Esophagus muscularis mucosa (tissue), 4 donors: ENCODE measurements around the gene SCUBE2. TPM values are rescaled to one million over a fixed set of nuclear protein-coding genes. Genes with fewer than 3 reads are reported as not detected.

Experiments used
- DNase-seq: peaks from one replicate; pipeline ENCODE4 v3.0.0-alpha.2; 2017; ENCODE audit errors: extremely low spot score
- H3K27ac ChIP-seq, 4 donors: fragments of 200-600 bp; sonication (generic); replicated peaks in 1 of 4; 1 replicate in 3 of 4; 2 replicates in 1 of 4; pipeline ENCODE4 v1.5.1; 2016 to 2019; ENCODE audit warnings: mild to moderate bottlenecking in 1 of 4
- H3K27me3 ChIP-seq, 4 donors: fragments of 200-600 bp; sonication (generic); one replicate each; pipeline versions ENCODE4 v1.5.1 to v1.6.0; 2016 to 2019
- H3K36me3 ChIP-seq, 4 donors: fragments of 200-600 bp; sonication (generic); one replicate each; pipeline ENCODE4 v1.5.1; 2016 to 2019
- H3K4me1 ChIP-seq, 4 donors: fragments of 200-600 bp; sonication (generic); one replicate each; pipeline ENCODE4 v1.5.1; 2016 to 2019
- H3K4me3 ChIP-seq, 4 donors: fragments of 200-600 bp; sonication (generic); 1 replicate in 2 of 4; 2 replicates in 2 of 4; pipeline ENCODE4 v1.5.1; 2016 to 2019; ENCODE audit warnings: mild to moderate bottlenecking in 4 of 4, moderate library complexity in 1 of 4
- H3K9me3 ChIP-seq, 4 donors: fragments of 200-600 bp; sonication (generic); 1 replicate in 3 of 4; 2 replicates in 1 of 4; pipeline ENCODE4 v1.5.1; 2016 to 2019
- EP300 ChIP-seq: sonication (generic); formaldehyde crosslinking; IDR thresholded peaks from one replicate; pipeline ENCODE4 v1.6.1; 2017; ENCODE audit warnings: antibody characterized with exemption
- POLR2A ChIP-seq: fragments of 450-650 bp; IDR thresholded peaks from one replicate; pipeline ENCODE4 v1.6.1; 2017; ENCODE audit warnings: antibody characterized with exemption, moderate library complexity, mild to moderate bottlenecking, low read depth
- POLR2AphosphoS5 ChIP-seq, 2 donors: sonication (generic); formaldehyde crosslinking; IDR thresholded peaks; one replicate each; pipeline ENCODE4 v1.6.1; 2017; ENCODE audit warnings: antibody characterized with exemption in 2 of 2
- WGBS: methylation state at CpG from one replicate; pipeline ENCODE4 v1.1.5; 2018; 5-methylcytosine and 5-hydroxymethylcytosine counted together
- intact Hi-C: fragments of 100-400 bp; cut with DNase I; formaldehyde crosslinking; loops from one replicate; pipeline ENCODE4 v1.15.1; 2023
- total RNA-seq, 4 donors: library from RNA; depleted of rRNA; stranded (reverse); fragments of >200 nt; gene quantifications; one replicate each; pipeline versions ENCODE4 v1.1.0 to v1.2.1, GENCODE V29; 2016
- TF ChIP-seq, protein P1 (sequence below), 3 experiments: fragments of 200-600 bp in 2 of 3; fragments of 450-650 bp in 1 of 3; sonication (generic) in 2 of 3; IDR thresholded peaks; one replicate each; pipeline ENCODE4 v1.5.1; 2017 to 2019; ENCODE audit warnings: antibody characterized with exemption in 3 of 3, mild to moderate bottlenecking in 2 of 3, moderate library complexity in 1 of 3

Gene SCUBE2
- total RNA-seq, 4 donors from 2014 or later = 1.7 to 11.5 (median 8.2) TPM

DNA sequence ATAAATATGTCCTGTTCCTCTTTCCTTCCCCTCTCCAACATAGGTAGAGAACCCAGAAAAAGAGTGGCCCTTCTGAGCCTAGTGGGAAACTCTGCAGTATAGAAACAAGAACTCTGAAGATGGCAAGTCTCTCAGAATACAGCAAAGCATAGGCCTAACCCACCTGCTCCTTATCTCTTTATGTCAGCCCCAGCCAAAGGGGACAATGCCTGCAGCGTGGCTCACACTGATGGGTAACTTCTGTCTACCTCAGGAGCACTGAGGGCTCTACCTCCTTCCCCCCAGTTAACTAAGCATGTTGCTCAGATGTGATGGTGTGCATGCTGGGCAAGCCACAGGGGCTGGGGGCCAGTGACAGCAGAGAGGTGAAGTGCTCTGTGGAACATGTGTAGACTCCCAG, 82.7 kb downstream of the SCUBE2 start:
- no peak overlapping the region for H3K4me3 ChIP-seq
- 78% methylated on average over 1 of the region's 1 CpG for WGBS
- peaks cover 9 to 11% (median 10%) of the 10 kb centered on the region in 4 donors for H3K4me1 ChIP-seq
- H3K9me3 ChIP-seq = no peaks in the 10 kb centered on the region
- no peak overlapping the region for H3K27ac ChIP-seq
- intact Hi-C loops = no loop called here
- DNase-seq = no peak
- H3K36me3 ChIP-seq = no peaks in the 10 kb centered on the region
- TF ChIP-seq POLR2A = no peak
- TF ChIP-seq EP300 = no peak
- no peak for TF ChIP-seq POLR2AphosphoS5 (IDR thresholded peaks at IDR 0.05)
- TF ChIP-seq, protein P1, sequence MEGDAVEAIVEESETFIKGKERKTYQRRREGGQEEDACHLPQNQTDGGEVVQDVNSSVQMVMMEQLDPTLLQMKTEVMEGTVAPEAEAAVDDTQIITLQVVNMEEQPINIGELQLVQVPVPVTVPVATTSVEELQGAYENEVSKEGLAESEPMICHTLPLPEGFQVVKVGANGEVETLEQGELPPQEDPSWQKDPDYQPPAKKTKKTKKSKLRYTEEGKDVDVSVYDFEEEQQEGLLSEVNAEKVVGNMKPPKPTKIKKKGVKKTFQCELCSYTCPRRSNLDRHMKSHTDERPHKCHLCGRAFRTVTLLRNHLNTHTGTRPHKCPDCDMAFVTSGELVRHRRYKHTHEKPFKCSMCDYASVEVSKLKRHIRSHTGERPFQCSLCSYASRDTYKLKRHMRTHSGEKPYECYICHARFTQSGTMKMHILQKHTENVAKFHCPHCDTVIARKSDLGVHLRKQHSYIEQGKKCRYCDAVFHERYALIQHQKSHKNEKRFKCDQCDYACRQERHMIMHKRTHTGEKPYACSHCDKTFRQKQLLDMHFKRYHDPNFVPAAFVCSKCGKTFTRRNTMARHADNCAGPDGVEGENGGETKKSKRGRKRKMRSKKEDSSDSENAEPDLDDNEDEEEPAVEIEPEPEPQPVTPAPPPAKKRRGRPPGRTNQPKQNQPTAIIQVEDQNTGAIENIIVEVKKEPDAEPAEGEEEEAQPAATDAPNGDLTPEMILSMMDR (IDR thresholded peaks at IDR 0.05) = no peak
- peaks cover 0 to 4% (median 0%) of the 10 kb centered on the region in 4 donors for H3K27me3 ChIP-seq

DNA sequence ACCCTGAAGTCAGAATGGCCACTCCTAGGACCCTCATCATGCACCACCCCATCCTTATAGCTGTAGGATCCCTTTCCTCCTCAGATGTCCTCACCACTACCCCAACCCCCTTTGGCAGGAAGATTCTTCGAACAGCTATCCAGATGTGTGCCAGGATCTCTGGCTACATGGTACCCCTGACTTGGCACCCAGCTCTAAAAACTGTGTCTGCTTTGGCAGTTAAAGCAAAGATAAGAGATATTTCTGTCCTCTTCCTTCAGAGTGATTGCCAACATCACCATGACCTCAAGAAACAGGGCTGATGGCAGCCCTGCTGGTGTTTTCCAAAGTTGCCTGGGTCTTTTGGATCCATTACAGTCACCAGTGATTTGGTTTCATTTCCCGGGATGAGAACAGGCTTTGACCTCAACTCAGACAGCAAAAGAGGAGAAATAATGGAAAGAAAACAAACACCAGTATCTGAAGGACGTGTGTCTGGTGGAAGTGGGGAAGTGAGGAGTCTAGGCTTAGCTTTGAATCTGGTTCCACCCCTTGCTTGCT, 83.3 kb downstream of the SCUBE2 start:
- TF ChIP-seq EP300 = no peak
- no peak for TF ChIP-seq POLR2AphosphoS5 (IDR thresholded peaks at IDR 0.05)
- no peak for TF ChIP-seq POLR2A
- TF ChIP-seq, protein P1 (IDR thresholded peaks at IDR 0.05) = no peak
- Histone ChIP-seq H3K27ac (no peak overlapping the region), H3K9me3 (no peaks in the 10 kb centered on the region), H3K36me3 (no peaks in the 10 kb centered on the region), H3K4me3 (no peak overlapping the region), H3K27me3 (peaks cover 0 to 4% (median 0%) of the 10 kb centered on the region in 4 donors), H3K4me1 (peaks cover 15 to 17% (median 16%) of the 10 kb centered on the region in 4 donors)
- no peak for DNase-seq
- 77% methylated on average over 3 of the region's 3 CpGs for WGBS
- intact Hi-C loops = no loop called here

DNA sequence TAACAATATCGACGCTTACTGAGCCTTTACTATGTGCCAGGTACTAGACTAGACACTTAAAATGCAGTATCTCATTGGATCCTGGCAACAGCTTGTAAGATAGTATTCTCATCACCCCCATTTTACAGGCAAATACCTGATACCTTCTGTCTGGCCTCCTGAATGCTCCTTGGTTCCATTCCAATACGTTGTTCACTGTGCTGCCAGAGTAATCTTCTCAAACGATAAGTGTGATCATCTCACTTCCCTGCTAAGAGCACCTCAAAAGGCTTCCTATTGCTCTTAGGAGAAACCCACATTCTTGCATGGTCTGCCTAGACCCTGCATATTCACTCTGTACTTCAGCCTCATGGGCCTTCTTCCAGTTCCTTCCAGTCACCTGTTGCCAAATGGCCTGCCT, 86.3 kb downstream of the SCUBE2 start:
- intact Hi-C loops = no loop called here
- Histone ChIP-seq H3K4me1 (peaks cover 18 to 22% (median 19%) of the 10 kb centered on the region in 4 donors), H3K36me3 (no peaks in the 10 kb centered on the region), H3K27ac (no peak overlapping the region), H3K9me3 (no peaks in the 10 kb centered on the region), H3K27me3 (peaks cover 0 to 4% (median 0%) of the 10 kb centered on the region in 4 donors), H3K4me3 (no peak overlapping the region)
- 78% methylated on average over 4 of the region's 4 CpGs for WGBS
- TF ChIP-seq, protein P1 (IDR thresholded peaks at IDR 0.05) = no peak
- TF ChIP-seq POLR2A (no peak), EP300 (no peak), POLR2AphosphoS5 (IDR thresholded peaks at IDR 0.05) (no peak)
- DNase-seq = no peak

DNA sequence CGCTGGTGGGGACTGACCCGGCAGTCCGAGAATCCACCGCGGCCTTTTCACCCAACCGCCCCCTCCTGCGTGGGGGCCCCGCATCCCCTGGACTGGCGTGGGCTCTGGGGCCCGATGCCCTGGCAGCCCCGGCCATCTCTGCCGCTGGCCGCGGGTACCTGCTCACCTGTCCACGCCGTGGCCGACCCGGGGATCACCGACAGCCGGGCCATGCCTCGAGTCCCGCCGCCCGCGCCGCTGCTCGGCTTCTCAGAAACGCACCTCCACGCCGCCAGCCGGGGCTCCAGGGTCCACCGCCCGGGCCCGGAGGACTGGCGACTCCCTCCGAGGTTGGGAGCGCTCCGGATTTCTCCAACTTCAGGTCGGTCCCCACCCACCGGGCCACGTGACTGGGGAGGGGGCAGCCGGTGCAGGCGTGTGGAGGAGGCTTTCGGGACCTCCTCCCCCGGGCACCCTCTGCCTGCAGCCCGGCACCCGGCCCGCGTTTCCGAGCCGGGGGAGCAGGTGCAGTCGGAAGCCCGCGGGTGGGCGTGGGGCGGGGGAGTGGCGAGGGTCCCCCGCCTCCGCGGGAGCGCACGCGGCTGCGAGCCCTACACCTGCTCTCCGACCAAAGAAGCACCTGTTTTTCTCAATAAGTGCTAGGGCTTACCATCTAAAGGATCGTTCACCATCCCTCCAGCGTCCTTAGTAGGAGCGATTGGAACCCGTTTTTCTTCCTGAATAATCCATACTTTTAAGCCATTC, 87.0 kb downstream of the SCUBE2 start:
- DNase-seq = no peak
- H3K27ac ChIP-seq = peak overlapping the region in 1 of 4 donors; percentile 45
- peaks cover 18 to 22% (median 19%) of the 10 kb centered on the region in 4 donors for H3K4me1 ChIP-seq
- H3K27me3 ChIP-seq = peaks cover 0 to 4% (median 0%) of the 10 kb centered on the region in 4 donors
- WGBS = 21% methylated on average over 15 of the region's 69 CpGs
- no peaks in the 10 kb centered on the region for H3K9me3 ChIP-seq
- TF ChIP-seq POLR2A (no peak), EP300 (no peak), POLR2AphosphoS5 (IDR thresholded peaks at IDR 0.05) (no peak)
- TF ChIP-seq, protein P1 (IDR thresholded peaks at IDR 0.05) = no peak
- H3K4me3 ChIP-seq = peak overlapping the region; percentile 54 to 68 (median 60)
- no peaks in the 10 kb centered on the region for H3K36me3 ChIP-seq
- intact Hi-C loops = no loop called here
